Measurements from ENCODE around the gene LRRC4.

The LRRC4 gene

DNA sequence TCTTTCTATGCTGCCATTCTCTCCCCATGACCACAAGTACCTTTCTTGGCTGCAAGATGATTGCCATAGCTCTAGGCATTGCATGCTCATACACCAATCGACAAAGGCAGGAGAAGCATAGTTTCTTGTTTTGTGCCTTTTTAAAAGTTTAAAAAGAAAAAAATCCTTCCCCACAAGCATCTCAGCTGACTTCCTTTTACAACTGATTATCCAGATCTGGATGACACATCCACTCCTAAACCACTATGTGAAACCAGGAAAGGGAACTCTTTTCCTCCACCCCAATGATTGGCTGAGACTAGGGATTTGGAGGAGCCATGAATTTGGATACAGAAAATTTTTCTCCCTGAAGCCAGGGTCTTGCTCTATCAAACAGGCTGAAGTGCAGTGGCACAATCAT, 14.5 kb upstream of the LRRC4 start:
- H2AK5ac ChIP-seq (ENCODE audit: low read length), result no peak overlapping the region
- no peaks in the 10 kb centered on the region for H3K79me1 ChIP-seq (ENCODE audit: low read length)
- H3K4me3 ChIP-seq (ENCODE audit: low read length), result no peak overlapping the region
- no peak overlapping the region for H3K9ac ChIP-seq (ENCODE audit: low read length)
- no peak overlapping the region for H2BK120ac ChIP-seq (ENCODE audit: low read depth, low read length)
- H3K23ac ChIP-seq (ENCODE audit: low read length), result no peak overlapping the region
- H3K27me3 ChIP-seq (ENCODE audit: insufficient read depth, low read length, poor library complexity), result no peaks in the 10 kb centered on the region
- no peak overlapping the region for H2BK5ac ChIP-seq (ENCODE audit: low read length)
- H3K18ac ChIP-seq (ENCODE audit: low read length), result no peak overlapping the region
- H3K4me2 ChIP-seq (ENCODE audit: low read length), result no peak overlapping the region
- H3K4me1 ChIP-seq (ENCODE audit: control insufficient read depth, low read depth, low read length), result no peaks in the 10 kb centered on the region
- H3K27ac ChIP-seq (ENCODE audit: low read depth, low read length), result no peak overlapping the region
- no peak overlapping the region for H3K56ac ChIP-seq (ENCODE audit: low read length)
- no CpG with 5 or more reads among the region's 1 CpG for WGBS (ENCODE audit: extremely low coverage, insufficient coverage, low lambda C conversion rate)
- H2BK15ac ChIP-seq (replicated peaks; ENCODE audit: low read depth), result no peak overlapping the region
- DNase-seq, result no peak
- no peak overlapping the region for H3K4ac ChIP-seq (ENCODE audit: low read depth, low read length)
- peaks cover 2% of the 10 kb centered on the region for H3K36me3 ChIP-seq (ENCODE audit: control insufficient read depth, insufficient read depth, low read length)
- H3K79me2 ChIP-seq (ENCODE audit: control insufficient read depth, insufficient read depth, low read length), result no peaks in the 10 kb centered on the region
- no peak overlapping the region for H4K5ac ChIP-seq (ENCODE audit: low read length)
- no peak overlapping the region for H4K8ac ChIP-seq (ENCODE audit: low read depth, low read length)

- Histone ChIP-seq H3K27ac (ENCODE audit: low read depth, low read length) (no peak overlapping the region), H2BK120ac (ENCODE audit: low read depth, low read length) (no peak overlapping the region), H3K4me1 (ENCODE audit: control insufficient read depth, low read depth, low read length) (no peaks in the 10 kb centered on the region), H2BK15ac (replicated peaks; ENCODE audit: low read depth) (no peak overlapping the region), H2AK5ac (ENCODE audit: low read length) (no peak overlapping the region), H3K56ac (ENCODE audit: low read length) (no peak overlapping the region), H3K79me2 (ENCODE audit: control insufficient read depth, insufficient read depth, low read length) (no peaks in the 10 kb centered on the region), H3K27me3 (ENCODE audit: insufficient read depth, low read length, poor library complexity) (no peaks in the 10 kb centered on the region), H3K18ac (ENCODE audit: low read length) (no peak overlapping the region), H3K4me2 (ENCODE audit: low read length) (no peak overlapping the region), H2BK5ac (ENCODE audit: low read length) (no peak overlapping the region), H4K8ac (ENCODE audit: low read depth, low read length) (no peak overlapping the region), H3K23ac (ENCODE audit: low read length) (no peak overlapping the region), H3K4me3 (ENCODE audit: low read length) (no peak overlapping the region), H3K9ac (ENCODE audit: low read length) (no peak overlapping the region), H3K36me3 (ENCODE audit: control insufficient read depth, insufficient read depth, low read length) (peaks cover 2% of the 10 kb centered on the region), H3K79me1 (ENCODE audit: low read length) (no peaks in the 10 kb centered on the region), H3K4ac (ENCODE audit: low read depth, low read length) (no peak overlapping the region), H4K5ac (ENCODE audit: low read length) (no peak overlapping the region)
- no peak for DNase-seq
- WGBS (ENCODE audit: extremely low coverage, insufficient coverage, low lambda C conversion rate), result no CpG with 5 or more reads among the region's 1 CpG
Observed at GRCh38 chr7:128045158-128045557, 13.9 kb upstream of the LRRC4 start.

DNA sequence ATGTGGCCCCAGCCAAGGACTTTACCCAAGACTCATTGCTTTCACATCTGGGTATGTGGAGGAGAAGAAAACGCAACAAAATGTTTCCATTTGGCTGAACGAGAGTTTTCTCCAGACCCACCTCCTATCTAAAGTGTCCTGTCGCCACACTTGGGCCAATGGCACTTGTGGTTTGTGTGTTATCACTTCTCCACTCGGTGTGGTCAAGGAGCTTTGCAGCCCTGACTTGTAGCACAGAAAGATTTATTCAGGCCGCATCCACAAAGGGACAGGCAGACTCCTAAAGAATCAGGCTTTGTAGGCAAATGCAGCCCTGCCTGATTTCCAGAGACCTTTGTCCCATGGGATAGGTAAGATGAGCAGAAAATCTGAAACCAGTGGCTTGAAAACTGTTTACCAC, 12.8 kb upstream of the LRRC4 start:
- no peak overlapping the region for H4K5ac ChIP-seq (ENCODE audit: low read length)
- H3K9ac ChIP-seq (ENCODE audit: low read length), result no peak overlapping the region
- peaks cover 2% of the 10 kb centered on the region for H3K36me3 ChIP-seq (ENCODE audit: control insufficient read depth, insufficient read depth, low read length)
- H3K23ac ChIP-seq (ENCODE audit: low read length), result no peak overlapping the region
- H4K8ac ChIP-seq (ENCODE audit: low read depth, low read length), result no peak overlapping the region
- no peak overlapping the region for H3K56ac ChIP-seq (ENCODE audit: low read length)
- H3K18ac ChIP-seq (ENCODE audit: low read length), result no peak overlapping the region
- H3K79me2 ChIP-seq (ENCODE audit: control insufficient read depth, insufficient read depth, low read length), result no peaks in the 10 kb centered on the region
- no peak overlapping the region for H3K27ac ChIP-seq (ENCODE audit: low read depth, low read length)
- H3K79me1 ChIP-seq (ENCODE audit: low read length), result no peaks in the 10 kb centered on the region
- H3K27me3 ChIP-seq (ENCODE audit: insufficient read depth, low read length, poor library complexity), result no peaks in the 10 kb centered on the region
- H2AK5ac ChIP-seq (ENCODE audit: low read length), result no peak overlapping the region
- no CpG with 5 or more reads among the region's 5 CpGs for WGBS (ENCODE audit: extremely low coverage, insufficient coverage, low lambda C conversion rate)
- H2BK120ac ChIP-seq (ENCODE audit: low read depth, low read length), result no peak overlapping the region
- no peak overlapping the region for H3K4me3 ChIP-seq (ENCODE audit: low read length)
- H3K4me1 ChIP-seq (ENCODE audit: control insufficient read depth, low read depth, low read length), result no peaks in the 10 kb centered on the region
- no peak overlapping the region for H3K4ac ChIP-seq (ENCODE audit: low read depth, low read length)
- DNase-seq, result no peak
- no peak overlapping the region for H3K4me2 ChIP-seq (ENCODE audit: low read length)
- H2BK15ac ChIP-seq (replicated peaks; ENCODE audit: low read depth), result no peak overlapping the region
- H2BK5ac ChIP-seq (ENCODE audit: low read length), result no peak overlapping the region

DNA sequence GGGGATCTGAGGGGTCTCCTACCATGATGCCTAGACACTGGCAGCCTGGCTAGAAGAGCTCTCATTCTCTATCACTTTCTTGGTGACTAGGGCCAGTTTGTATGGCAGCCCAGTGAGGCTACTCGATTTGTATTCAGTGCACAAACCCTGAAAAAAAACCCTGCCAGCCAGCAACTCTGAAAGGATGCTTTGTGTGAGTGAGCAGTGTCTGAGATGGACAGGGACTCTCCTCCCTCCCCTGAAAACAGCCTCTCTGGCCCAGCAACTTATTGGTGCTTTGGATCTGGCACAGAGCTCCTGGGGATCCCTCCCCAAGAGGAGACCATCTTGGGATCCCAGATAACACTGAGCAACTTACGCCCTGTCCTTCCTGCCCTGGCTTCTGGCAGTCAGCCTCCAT, 10.8 kb upstream of the LRRC4 start:
- DNase-seq, result no peak
- Histone ChIP-seq H3K27me3 (ENCODE audit: insufficient read depth, low read length, poor library complexity) (no peaks in the 10 kb centered on the region), H2BK15ac (replicated peaks; ENCODE audit: low read depth) (no peak overlapping the region), H3K79me2 (ENCODE audit: control insufficient read depth, insufficient read depth, low read length) (no peaks in the 10 kb centered on the region), H3K4me2 (ENCODE audit: low read length) (no peak overlapping the region), H3K23ac (ENCODE audit: low read length) (no peak overlapping the region), H3K4ac (ENCODE audit: low read depth, low read length) (no peak overlapping the region), H3K4me1 (ENCODE audit: control insufficient read depth, low read depth, low read length) (no peaks in the 10 kb centered on the region), H3K79me1 (ENCODE audit: low read length) (no peaks in the 10 kb centered on the region), H2BK5ac (ENCODE audit: low read length) (no peak overlapping the region), H3K4me3 (ENCODE audit: low read length) (no peak overlapping the region), H3K36me3 (ENCODE audit: control insufficient read depth, insufficient read depth, low read length) (peaks cover 2% of the 10 kb centered on the region), H3K18ac (ENCODE audit: low read length) (no peak overlapping the region), H3K9ac (ENCODE audit: low read length) (no peak overlapping the region), H2BK120ac (ENCODE audit: low read depth, low read length) (no peak overlapping the region), H3K27ac (ENCODE audit: low read depth, low read length) (no peak overlapping the region), H2AK5ac (ENCODE audit: low read length) (no peak overlapping the region), H3K56ac (ENCODE audit: low read length) (no peak overlapping the region), H4K5ac (ENCODE audit: low read length) (no peak overlapping the region), H4K8ac (ENCODE audit: low read depth, low read length) (no peak overlapping the region)
- no CpG with 5 or more reads among the region's 2 CpGs for WGBS (ENCODE audit: extremely low coverage, insufficient coverage, low lambda C conversion rate)

DNA sequence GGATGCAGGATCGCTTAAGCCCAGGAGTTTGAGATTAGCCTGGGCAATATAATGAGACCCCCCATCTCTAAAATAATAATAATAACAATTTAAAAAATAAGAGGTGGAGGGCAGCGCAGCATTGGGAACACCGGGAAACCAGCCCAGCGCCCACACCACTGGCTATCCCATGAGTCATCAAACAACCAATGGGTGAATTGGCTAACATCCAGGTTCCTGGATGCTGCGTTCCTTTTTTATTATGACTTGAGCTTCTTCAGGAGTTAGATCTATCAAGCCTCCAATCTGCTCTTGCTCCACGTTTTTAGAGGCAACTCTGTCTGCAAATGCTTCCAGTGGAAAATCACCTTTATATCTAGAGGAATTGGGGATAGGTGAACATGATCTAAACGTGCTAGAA, 10.0 kb upstream of the LRRC4 start:
- H3K79me1 ChIP-seq (ENCODE audit: low read length), result no peaks in the 10 kb centered on the region
- no peak overlapping the region for H2AK5ac ChIP-seq (ENCODE audit: low read length)
- H3K9ac ChIP-seq (ENCODE audit: low read length), result no peak overlapping the region
- no peak overlapping the region for H4K5ac ChIP-seq (ENCODE audit: low read length)
- no peak overlapping the region for H4K8ac ChIP-seq (ENCODE audit: low read depth, low read length)
- H3K27me3 ChIP-seq (ENCODE audit: insufficient read depth, low read length, poor library complexity), result no peaks in the 10 kb centered on the region
- DNase-seq, result no peak
- no peak overlapping the region for H3K56ac ChIP-seq (ENCODE audit: low read length)
- H3K79me2 ChIP-seq (ENCODE audit: control insufficient read depth, insufficient read depth, low read length), result no peaks in the 10 kb centered on the region
- H2BK120ac ChIP-seq (ENCODE audit: low read depth, low read length), result no peak overlapping the region
- no peak overlapping the region for H3K4me3 ChIP-seq (ENCODE audit: low read length)
- no peak overlapping the region for H3K4ac ChIP-seq (ENCODE audit: low read depth, low read length)
- peaks cover 2% of the 10 kb centered on the region for H3K36me3 ChIP-seq (ENCODE audit: control insufficient read depth, insufficient read depth, low read length)
- no CpG with 5 or more reads among the region's 7 CpGs for WGBS (ENCODE audit: extremely low coverage, insufficient coverage, low lambda C conversion rate)
- H3K4me1 ChIP-seq (ENCODE audit: control insufficient read depth, low read depth, low read length), result no peaks in the 10 kb centered on the region
- no peak overlapping the region for H3K27ac ChIP-seq (ENCODE audit: low read depth, low read length)
- no peak overlapping the region for H2BK15ac ChIP-seq (replicated peaks; ENCODE audit: low read depth)
- H3K18ac ChIP-seq (ENCODE audit: low read length), result no peak overlapping the region
- H3K4me2 ChIP-seq (ENCODE audit: low read length), result no peak overlapping the region
- no peak overlapping the region for H3K23ac ChIP-seq (ENCODE audit: low read length)
- H2BK5ac ChIP-seq (ENCODE audit: low read length), result no peak overlapping the region

DNA sequence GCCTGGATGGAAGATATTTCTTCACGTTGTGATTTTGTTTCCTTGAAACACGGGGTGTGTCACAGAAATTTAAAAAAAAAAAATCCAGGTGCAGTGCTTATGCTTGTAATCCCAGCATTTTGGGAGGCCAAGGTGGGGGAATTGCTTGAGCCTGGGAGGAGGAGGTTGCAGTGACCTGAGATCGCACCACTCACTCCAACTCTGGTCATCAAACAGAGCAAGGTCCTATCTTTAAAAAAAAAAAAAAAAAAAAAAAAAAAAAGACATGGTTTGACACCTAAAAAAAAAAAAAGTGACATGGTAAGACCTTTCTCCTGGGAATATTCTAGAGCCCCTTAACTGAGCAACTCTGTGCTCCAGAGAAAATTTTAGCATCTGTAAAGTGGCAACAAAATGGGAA, 9.0 kb upstream of the LRRC4 start:
- Histone ChIP-seq H3K27me3 (ENCODE audit: insufficient read depth, low read length, poor library complexity) (no peaks in the 10 kb centered on the region), H3K4me2 (ENCODE audit: low read length) (no peak overlapping the region), H3K56ac (ENCODE audit: low read length) (no peak overlapping the region), H3K9ac (ENCODE audit: low read length) (no peak overlapping the region), H3K18ac (ENCODE audit: low read length) (no peak overlapping the region), H2BK5ac (ENCODE audit: low read length) (no peak overlapping the region), H3K79me1 (ENCODE audit: low read length) (no peaks in the 10 kb centered on the region), H3K4me1 (ENCODE audit: control insufficient read depth, low read depth, low read length) (no peaks in the 10 kb centered on the region), H3K27ac (ENCODE audit: low read depth, low read length) (no peak overlapping the region), H4K8ac (ENCODE audit: low read depth, low read length) (no peak overlapping the region), H4K5ac (ENCODE audit: low read length) (no peak overlapping the region), H3K23ac (ENCODE audit: low read length) (no peak overlapping the region), H2AK5ac (ENCODE audit: low read length) (no peak overlapping the region), H2BK120ac (ENCODE audit: low read depth, low read length) (no peak overlapping the region), H3K4me3 (ENCODE audit: low read length) (no peak overlapping the region), H2BK15ac (replicated peaks; ENCODE audit: low read depth) (no peak overlapping the region), H3K36me3 (ENCODE audit: control insufficient read depth, insufficient read depth, low read length) (peaks cover 2% of the 10 kb centered on the region), H3K4ac (ENCODE audit: low read depth, low read length) (no peak overlapping the region), H3K79me2 (ENCODE audit: control insufficient read depth, insufficient read depth, low read length) (no peaks in the 10 kb centered on the region)
- DNase-seq, result no peak
- WGBS (ENCODE audit: extremely low coverage, insufficient coverage, low lambda C conversion rate), result no CpG with 5 or more reads among the region's 3 CpGs
